ENCODE results near the gene POLK. TPM values are rescaled to one million over a fixed set of nuclear protein-coding genes. Genes with fewer than 3 reads are reported as not detected.

The POLK gene
- total and polyA plus RNA-seq, 2 of the 13 experiments (the other 11 are each of a cell fraction or from before 2014, with no cell fraction given), result 8.6 to 11.7 TPM

GRCh38 chr5:75627801-75628200, 116.1 kb downstream of the POLK start:
- WGBS (ENCODE audit: low lambda C conversion rate), result 85% methylated on average over 1 of the region's 1 CpG
- H3K4me3 ChIP-seq (replicated peaks in 1 of 3; ENCODE audit: insufficient read depth in 1 of 3, low read depth in 2 of 3, low read length in 3 of 3), result no peak overlapping the region

More at GRCh38 chr5:75627801-75628200, 116.1 kb downstream of the POLK start:
- H3K9ac ChIP-seq (ENCODE audit: insufficient read depth, low read depth, low read length), result no peak overlapping the region
- no peak for FAIRE-seq
- BruUV-seq (replicated peaks), result no TSS peak
- DNase-seq (ENCODE audit: low spot score), result no peak
- no peaks in the 10 kb centered on the region for H3K9me3 ChIP-seq (ENCODE audit: low read length)
- ChIA-PET POLR2A (no interaction called here), CTCF (ENCODE audit: low intra/inter-chr PET ratio, low total read pairs) (no interaction called here)
- H2AFZ ChIP-seq (ENCODE audit: low read length), result no peak overlapping the region
- H3K27ac ChIP-seq (ENCODE audit: extremely low read length, insufficient read depth, low read length), result no peak overlapping the region
- H3K27me3 ChIP-seq (ENCODE audit: control insufficient read depth in 1 of 2, insufficient read depth in 2 of 2, low read length in 2 of 2), result no peaks in the 10 kb centered on the region
- H3K79me2 ChIP-seq (ENCODE audit: insufficient read depth, low read length), result no peaks in the 10 kb centered on the region
- ATAC-seq, result no peak
- H4K20me1 ChIP-seq (ENCODE audit: insufficient read depth, low read length), result no peaks in the 10 kb centered on the region
- in situ Hi-C loops (cut with HindIII; ENCODE audit: extremely low pct_ligation_motif_present, low pct_unique_long_range_greater_than_20kb) (no loop called here), intact Hi-C loops (cut with micrococcal nuclease; ENCODE audit: unreplicated experiment) (no loop called here)
- H3K4me2 ChIP-seq (ENCODE audit: low read depth, low read length), result no peak overlapping the region
- H3K36me3 ChIP-seq (replicated peaks in 1 of 2; ENCODE audit: control insufficient read depth in 1 of 2, insufficient read depth in 2 of 2, low read length in 2 of 2), result no peaks in the 10 kb centered on the region
- no peak for TF ChIP-seq CREBL2 (CRISPR knock-in tag; IDR thresholded peaks at IDR 0.05; ENCODE audit: borderline replicate concordance)
- TF ChIP-seq ZBTB14 (CRISPR knock-in tag; IDR thresholded peaks at IDR 0.05), result no peak
- no peak for TF ChIP-seq ZNF256 (CRISPR knock-in tag; conservative IDR thresholded peaks at IDR 0.05)
- no peak for TF ChIP-seq SP2 (CRISPR knock-in tag; IDR thresholded peaks at IDR 0.05)
- no peak for TF ChIP-seq ZNF761 (CRISPR knock-in tag; conservative IDR thresholded peaks at IDR 0.05)
- TF ChIP-seq ZNF883 (CRISPR knock-in tag; IDR thresholded peaks at IDR 0.05; ENCODE audit: not compliant biosample characterization), result no peak
- no peak for TF ChIP-seq JDP2 (CRISPR knock-in tag; IDR thresholded peaks at IDR 0.05; ENCODE audit: borderline replicate concordance)
- TF ChIP-seq ZKSCAN5 (CRISPR knock-in tag; IDR thresholded peaks at IDR 0.05), result no peak
- no peak for TF ChIP-seq TBX3 (IDR thresholded peaks at IDR 0.05; ENCODE audit: borderline replicate concordance)
- TF ChIP-seq, protein P1, sequence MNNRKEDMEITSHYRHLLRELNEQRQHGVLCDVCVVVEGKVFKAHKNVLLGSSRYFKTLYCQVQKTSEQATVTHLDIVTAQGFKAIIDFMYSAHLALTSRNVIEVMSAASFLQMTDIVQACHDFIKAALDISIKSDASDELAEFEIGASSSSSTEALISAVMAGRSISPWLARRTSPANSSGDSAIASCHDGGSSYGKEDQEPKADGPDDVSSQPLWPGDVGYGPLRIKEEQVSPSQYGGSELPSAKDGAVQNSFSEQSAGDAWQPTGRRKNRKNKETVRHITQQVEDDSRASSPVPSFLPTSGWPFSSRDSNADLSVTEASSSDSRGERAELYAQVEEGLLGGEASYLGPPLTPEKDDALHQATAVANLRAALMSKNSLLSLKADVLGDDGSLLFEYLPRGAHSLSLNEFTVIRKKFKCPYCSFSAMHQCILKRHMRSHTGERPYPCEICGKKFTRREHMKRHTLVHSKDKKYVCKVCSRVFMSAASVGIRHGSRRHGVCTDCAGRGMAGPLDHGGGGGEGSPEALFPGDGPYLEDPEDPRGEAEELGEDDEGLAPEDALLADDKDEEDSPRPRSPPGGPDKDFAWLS (CRISPR knock-in tag; IDR thresholded peaks at IDR 0.05; ENCODE audit: borderline replicate concordance), result no peak
- peaks cover 6% of the 10 kb centered on the region for H3K4me1 ChIP-seq (ENCODE audit: insufficient read depth, low read length)
